Measurements from ENCODE around the gene SNRPB.

The SNRPB gene

GRCh38 chr20:2518096-2518495 is 47.5 kb upstream of the SNRPB start:
- H3K9ac ChIP-seq (ENCODE audit: low read length): no peak overlapping the region
- no peaks in the 10 kb centered on the region for H3K9me3 ChIP-seq (ENCODE audit: low read length)
- H3K27ac ChIP-seq (ENCODE audit: low read depth, low read length, poor library complexity, severe bottlenecking): no peak overlapping the region
- no peaks in the 10 kb centered on the region for H3K79me2 ChIP-seq (ENCODE audit: insufficient read depth, low read length)
- no peak overlapping the region for H3K4me3 ChIP-seq (ENCODE audit: low read depth, low read length, poor library complexity, severe bottlenecking)
- H3F3A ChIP-seq (ENCODE audit: insufficient read depth, low read length): no peaks in the 10 kb centered on the region
- no peaks in the 10 kb centered on the region for H3K27me3 ChIP-seq (ENCODE audit: insufficient read depth, low read length)
- no peaks in the 10 kb centered on the region for H3K9me2 ChIP-seq (ENCODE audit: low read depth, low read length)
- H3K36me3 ChIP-seq (ENCODE audit: insufficient read depth, low read length): no peaks in the 10 kb centered on the region
- no peak overlapping the region for H2AFZ ChIP-seq (ENCODE audit: low read length)
- no peaks in the 10 kb centered on the region for H3K4me1 ChIP-seq (ENCODE audit: insufficient read depth, low read length, severe bottlenecking)
- no peak for TF ChIP-seq CTCF (IDR thresholded peaks at IDR 0.05; ENCODE audit: low read length)
- no peak for TF ChIP-seq EZH2 (IDR thresholded peaks at IDR 0.05; ENCODE audit: borderline replicate concordance, low read length)
- H4K20me1 ChIP-seq (ENCODE audit: insufficient read depth, low read length): no peaks in the 10 kb centered on the region
- no peak overlapping the region for H3K4me2 ChIP-seq (ENCODE audit: low read length)

GRCh38 chr20:2516399-2516798 is 45.8 kb upstream of the SNRPB start:
- H3K4me3 ChIP-seq (ENCODE audit: low read depth, low read length, poor library complexity, severe bottlenecking): no peak overlapping the region
- TF ChIP-seq CTCF (IDR thresholded peaks at IDR 0.05; ENCODE audit: low read length) (no peak), EZH2 (IDR thresholded peaks at IDR 0.05; ENCODE audit: borderline replicate concordance, low read length) (no peak)
- no peaks in the 10 kb centered on the region; the same call in 1 of the 2 replicates for H3K36me3 ChIP-seq (ENCODE audit: insufficient read depth, low read length)
- H3K79me2 ChIP-seq (ENCODE audit: insufficient read depth, low read length): no peaks in the 10 kb centered on the region
- H3K4me2 ChIP-seq (ENCODE audit: low read length): no peak overlapping the region
- no peak overlapping the region for H3K9ac ChIP-seq (ENCODE audit: low read length)
- H3K27ac ChIP-seq (ENCODE audit: low read depth, low read length, poor library complexity, severe bottlenecking): no peak overlapping the region
- H3K9me3 ChIP-seq (ENCODE audit: low read length): no peaks in the 10 kb centered on the region
- H3K27me3 ChIP-seq (ENCODE audit: insufficient read depth, low read length): no peaks in the 10 kb centered on the region
- no peaks in the 10 kb centered on the region for H3K4me1 ChIP-seq (ENCODE audit: insufficient read depth, low read length, severe bottlenecking)
- H2AFZ ChIP-seq (ENCODE audit: low read length): no peak overlapping the region
- H3K9me2 ChIP-seq (ENCODE audit: low read depth, low read length): no peaks in the 10 kb centered on the region
- no peaks in the 10 kb centered on the region for H3F3A ChIP-seq (ENCODE audit: insufficient read depth, low read length)
- H4K20me1 ChIP-seq (ENCODE audit: insufficient read depth, low read length): no peaks in the 10 kb centered on the region

- TF ChIP-seq CTCF (IDR thresholded peaks at IDR 0.05; ENCODE audit: low read length): no peak
- TF ChIP-seq EZH2 (IDR thresholded peaks at IDR 0.05; ENCODE audit: borderline replicate concordance, low read length): no peak
- Histone ChIP-seq H3K27ac (ENCODE audit: low read depth, low read length, poor library complexity, severe bottlenecking) (no peak overlapping the region), H3K27me3 (ENCODE audit: insufficient read depth, low read length) (no peaks in the 10 kb centered on the region), H3K9me3 (ENCODE audit: low read length) (no peaks in the 10 kb centered on the region), H3K4me1 (ENCODE audit: insufficient read depth, low read length, severe bottlenecking) (no peaks in the 10 kb centered on the region), H2AFZ (ENCODE audit: low read length) (no peak overlapping the region), H3F3A (ENCODE audit: insufficient read depth, low read length) (no peaks in the 10 kb centered on the region), H4K20me1 (ENCODE audit: insufficient read depth, low read length) (no peaks in the 10 kb centered on the region), H3K36me3 (ENCODE audit: insufficient read depth, low read length) (no peaks in the 10 kb centered on the region; the same call in 1 of the 2 replicates), H3K4me2 (ENCODE audit: low read length) (no peak overlapping the region), H3K4me3 (ENCODE audit: low read depth, low read length, poor library complexity, severe bottlenecking) (no peak overlapping the region), H3K9ac (ENCODE audit: low read length) (no peak overlapping the region), H3K9me2 (ENCODE audit: low read depth, low read length) (no peaks in the 10 kb centered on the region), H3K79me2 (ENCODE audit: insufficient read depth, low read length) (no peaks in the 10 kb centered on the region)
These were observed 44.6 kb upstream of the SNRPB start for GRCh38 chr20:2515203-2515602.

Data from OCI-LY1 (cell line).